ENCODE data around the gene SGSM1.

DNA sequence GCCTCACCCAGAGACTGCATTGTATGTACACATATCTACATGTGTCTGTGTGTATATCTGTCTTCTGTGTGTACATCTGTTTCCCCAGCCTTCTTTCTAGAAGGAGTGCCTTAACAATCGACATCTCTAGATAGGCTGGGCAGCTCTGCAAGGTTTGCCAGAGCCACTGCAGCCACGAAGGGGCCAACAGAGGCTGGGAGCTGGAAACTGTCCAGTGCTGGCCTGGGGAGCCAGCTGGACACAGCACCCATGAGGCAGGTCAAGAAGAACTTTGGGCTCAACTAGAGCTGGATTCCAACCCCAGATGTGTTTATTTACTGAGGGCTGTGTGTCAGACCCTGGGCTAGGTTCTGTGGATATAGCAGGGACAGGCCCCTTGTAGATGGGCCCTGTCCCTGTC, 3.3 kb downstream of the SGSM1 start:
- TF ChIP-seq, protein P1, sequence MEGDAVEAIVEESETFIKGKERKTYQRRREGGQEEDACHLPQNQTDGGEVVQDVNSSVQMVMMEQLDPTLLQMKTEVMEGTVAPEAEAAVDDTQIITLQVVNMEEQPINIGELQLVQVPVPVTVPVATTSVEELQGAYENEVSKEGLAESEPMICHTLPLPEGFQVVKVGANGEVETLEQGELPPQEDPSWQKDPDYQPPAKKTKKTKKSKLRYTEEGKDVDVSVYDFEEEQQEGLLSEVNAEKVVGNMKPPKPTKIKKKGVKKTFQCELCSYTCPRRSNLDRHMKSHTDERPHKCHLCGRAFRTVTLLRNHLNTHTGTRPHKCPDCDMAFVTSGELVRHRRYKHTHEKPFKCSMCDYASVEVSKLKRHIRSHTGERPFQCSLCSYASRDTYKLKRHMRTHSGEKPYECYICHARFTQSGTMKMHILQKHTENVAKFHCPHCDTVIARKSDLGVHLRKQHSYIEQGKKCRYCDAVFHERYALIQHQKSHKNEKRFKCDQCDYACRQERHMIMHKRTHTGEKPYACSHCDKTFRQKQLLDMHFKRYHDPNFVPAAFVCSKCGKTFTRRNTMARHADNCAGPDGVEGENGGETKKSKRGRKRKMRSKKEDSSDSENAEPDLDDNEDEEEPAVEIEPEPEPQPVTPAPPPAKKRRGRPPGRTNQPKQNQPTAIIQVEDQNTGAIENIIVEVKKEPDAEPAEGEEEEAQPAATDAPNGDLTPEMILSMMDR (IDR thresholded peaks at IDR 0.05): no peak
- TF ChIP-seq POLR2A (IDR thresholded peaks at IDR 0.05): no peak

Data from right lobe of liver (tissue), 4 donors.